Fibroblast of the conjunctiva (primary cell): ENCODE data around the gene OVCH1.
"Not testable (repeated sequence)": the region's sequence is repeated elsewhere in the genome, so short reads cannot be mapped to it uniquely, and the experiment has no call there.

Source experiments
- DNase-seq: peaks from one replicate; pipeline ENCODE4 v3.0.0-alpha.2; 2010; ENCODE audit warnings: low read depth

OVCH1 gene

DNA sequence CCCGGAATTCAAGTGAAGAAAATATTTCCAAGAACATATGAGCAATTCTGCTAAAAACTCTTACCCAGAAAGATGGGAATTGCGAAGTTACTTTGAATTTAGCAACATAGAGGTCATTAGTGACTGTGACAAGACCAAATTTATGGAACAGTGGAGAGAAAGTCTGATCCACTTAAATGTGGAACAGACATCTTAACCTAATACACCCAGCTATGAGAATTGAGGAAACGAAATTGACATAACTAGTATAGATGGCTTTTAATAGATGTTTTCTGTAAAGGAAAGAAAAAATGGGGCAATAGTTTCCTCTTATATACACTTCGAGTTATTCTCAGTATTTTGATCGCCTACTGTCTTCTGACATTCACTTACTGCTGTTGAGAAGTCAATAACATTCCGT lies 4.6 kb downstream of the OVCH1 start:
- no peak for DNase-seq

DNA sequence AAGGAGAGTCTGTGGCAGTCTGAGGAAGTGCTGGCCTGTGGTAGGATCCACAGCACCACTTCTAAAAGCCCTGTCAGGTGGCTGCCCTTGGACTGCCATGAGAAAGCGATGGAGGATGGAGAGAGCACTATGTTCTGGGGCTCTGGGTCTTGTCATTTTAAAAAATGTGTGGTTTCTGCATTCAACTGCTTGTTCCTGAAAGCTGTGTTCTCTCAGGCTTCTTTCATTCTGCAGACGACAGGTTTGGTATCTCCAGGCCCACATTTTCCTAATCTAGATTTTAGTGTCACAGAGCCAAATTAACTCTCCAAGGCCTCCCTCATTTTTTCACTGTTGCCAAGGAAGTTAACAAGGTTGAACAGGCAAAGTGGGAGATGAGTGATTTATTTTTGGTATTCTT lies 10.5 kb downstream of the OVCH1 start:
- no peak for DNase-seq

DNA sequence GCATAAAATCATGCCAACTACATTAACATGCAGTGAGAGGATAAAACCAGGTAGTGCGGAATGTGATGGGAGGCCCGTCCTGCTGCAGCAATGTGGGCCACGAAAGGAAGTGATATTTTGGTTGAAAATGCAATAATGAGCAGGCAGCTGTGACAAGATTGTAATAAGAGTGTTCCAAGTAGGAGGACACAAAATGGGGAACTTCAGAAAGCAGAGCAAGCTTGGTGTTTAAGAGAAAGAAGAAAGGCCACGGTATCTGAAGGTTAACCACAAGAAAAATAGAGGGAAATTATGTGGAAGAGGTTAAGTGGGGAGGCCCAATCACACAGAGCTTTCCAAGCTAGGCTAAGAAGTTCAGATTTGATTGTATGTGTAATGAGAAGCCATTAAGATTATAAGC lies 34.3 kb downstream of the OVCH1 start:
- DNase-seq: no peak

DNA sequence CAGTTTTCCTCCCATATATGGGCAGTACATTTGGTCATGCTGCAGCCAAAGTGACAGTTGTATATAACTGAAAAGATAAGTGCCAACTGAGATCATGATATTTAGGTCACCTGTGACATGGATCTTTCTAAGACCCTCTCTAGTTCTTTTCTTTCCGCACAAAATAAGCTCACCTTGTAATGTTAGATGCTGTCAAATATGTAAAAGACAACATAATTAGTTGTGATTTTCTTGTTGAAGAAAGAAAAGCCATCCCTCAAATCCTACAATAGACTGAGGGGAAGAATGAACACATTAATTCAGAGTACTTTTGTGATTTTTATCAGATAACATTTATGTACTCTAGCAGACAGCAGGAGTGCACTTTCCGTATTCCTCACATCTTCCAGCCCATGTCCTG lies 37.4 kb downstream of the OVCH1 start:
- DNase-seq: no peak

DNA sequence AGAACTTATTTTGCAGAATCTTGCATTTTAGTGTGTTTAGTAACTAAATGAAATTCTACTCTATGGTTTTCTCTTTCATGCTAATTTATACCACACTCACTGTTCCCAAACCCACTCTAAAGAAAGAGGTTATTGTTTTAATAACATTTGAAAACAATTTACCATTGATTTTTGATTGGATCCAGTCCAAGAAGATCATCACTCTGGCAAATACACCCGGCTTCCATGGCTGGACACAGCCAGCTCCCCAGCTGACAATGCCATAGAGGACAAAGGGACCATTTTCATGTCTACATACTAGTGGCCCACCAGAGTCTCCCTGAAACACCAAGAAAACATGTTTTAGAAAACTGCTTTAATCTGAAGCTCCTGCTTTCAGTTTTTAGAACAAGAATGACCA lies 42.4 kb downstream of the OVCH1 start:
- no peak for DNase-seq

DNA sequence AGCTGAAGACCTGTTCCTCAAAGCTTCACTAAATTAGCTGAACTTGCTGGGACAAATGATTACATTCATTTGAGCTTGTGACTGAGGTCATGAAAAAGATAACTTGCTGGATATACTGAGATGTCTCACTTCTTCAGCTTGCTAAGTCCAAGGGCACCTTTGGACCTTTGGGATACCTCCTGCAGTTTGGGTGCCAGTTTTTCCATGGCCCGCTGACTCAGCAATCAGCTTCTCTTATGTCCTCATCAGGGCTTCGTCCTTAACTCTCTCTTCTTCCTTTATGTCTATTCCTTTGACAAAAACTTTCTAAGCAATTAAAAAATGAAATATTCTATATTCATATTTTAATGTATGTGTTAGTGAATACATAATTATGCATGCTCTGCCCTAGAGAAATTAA lies 45.6 kb downstream of the OVCH1 start:
- DNase-seq: no peak

DNA sequence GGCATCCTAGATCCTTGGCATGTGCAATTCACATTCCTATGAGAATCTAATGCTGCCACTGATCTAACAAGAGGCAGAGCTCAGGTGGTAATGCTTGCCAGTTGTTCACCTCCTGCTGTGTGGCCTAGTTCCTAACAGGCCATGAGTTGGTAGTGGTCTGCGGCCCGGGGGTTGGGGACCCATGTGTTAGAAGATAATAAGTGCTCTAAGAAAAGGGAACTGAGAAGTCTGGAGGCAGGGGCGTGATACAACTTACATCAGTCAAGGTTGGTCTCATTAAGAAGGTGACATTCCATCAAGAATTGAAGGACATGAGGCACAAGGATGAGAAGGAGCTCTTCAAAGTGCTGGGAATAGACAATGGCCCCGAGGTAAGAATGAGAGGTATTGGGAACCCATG lies 49.3 kb downstream of the OVCH1 start:
- no peak for DNase-seq

DNA sequence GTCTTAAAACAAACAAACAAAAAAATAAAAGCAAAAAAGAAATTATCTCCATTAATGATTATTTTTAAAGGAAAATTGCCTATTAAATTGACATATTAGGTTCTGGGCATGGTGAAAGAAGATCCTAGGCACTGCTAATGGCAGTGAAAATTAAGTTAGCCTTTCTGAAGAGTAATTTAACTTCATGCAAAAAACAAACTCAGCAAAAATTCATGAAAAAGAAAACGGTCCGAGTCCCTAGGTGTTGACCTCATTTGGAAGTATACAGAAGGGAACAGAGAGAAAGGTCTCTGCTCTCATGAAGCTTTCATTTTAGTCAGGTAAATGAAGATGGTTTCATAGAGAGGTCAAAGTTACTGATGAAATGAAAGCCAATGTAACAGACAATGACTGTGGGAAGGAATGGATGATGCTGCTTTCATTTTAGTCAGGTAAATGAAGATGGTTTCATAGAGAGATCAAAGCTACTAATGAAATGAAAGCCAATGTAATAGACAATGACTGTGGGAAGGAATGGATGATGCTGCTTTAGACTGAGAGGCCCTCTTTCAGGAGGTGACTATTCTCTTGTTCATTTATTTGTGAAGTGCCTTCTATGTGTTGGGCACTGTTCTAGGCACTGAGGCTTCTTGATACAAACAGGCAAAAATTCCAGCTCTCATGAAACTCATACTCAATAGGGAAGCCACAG lies 50.1 kb downstream of the OVCH1 start:
- no peak for DNase-seq

DNA sequence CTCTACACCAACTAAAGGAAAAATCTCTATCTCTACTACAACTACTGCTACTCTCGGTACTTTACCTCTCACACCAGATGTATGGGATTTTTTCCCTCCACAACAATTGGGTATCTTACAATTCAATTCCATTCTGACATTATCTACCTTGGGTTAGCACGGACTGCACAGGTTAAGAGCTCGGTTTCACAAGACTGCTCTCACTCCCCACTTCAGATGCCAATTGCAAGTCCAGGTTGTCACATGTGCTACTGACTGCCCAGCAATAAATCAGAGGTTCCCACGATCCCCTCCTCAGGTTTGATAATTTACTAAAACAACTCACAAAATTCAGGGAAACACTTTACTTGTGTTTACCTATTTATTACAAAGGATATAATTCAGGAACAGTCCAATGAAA lies 58.0 kb downstream of the OVCH1 start:
- DNase-seq: no peak

DNA sequence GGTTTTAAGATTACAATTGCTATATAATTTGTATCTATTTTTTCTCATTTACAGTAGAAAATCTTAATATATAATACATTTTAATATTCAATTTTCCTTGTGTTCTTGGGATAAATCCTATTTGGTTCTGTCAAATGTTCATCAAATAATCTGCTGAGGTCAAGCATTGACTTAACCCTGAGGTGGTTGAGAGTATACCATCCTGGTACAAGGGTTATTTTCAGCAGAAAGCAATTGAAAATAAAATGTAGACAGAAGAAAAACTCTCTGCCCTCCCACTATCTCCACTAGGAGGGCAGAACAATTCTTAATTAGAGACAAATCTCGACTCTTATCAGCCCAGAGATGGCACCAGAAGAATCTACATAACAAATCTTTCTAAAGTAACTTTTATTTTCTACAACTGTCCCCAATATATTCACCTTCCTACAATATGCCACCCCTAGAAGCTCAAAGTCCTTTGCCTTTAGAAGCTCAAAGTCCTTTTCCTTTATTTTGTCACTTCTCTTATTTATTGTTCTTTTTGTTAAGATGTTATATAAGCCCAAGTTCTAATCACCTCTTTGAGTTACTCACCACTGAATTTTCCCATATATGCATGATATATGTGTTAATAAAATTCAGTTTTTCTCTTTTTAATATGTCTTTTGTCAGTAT lies 58.6 kb downstream of the OVCH1 start:
- no peak for DNase-seq

DNA sequence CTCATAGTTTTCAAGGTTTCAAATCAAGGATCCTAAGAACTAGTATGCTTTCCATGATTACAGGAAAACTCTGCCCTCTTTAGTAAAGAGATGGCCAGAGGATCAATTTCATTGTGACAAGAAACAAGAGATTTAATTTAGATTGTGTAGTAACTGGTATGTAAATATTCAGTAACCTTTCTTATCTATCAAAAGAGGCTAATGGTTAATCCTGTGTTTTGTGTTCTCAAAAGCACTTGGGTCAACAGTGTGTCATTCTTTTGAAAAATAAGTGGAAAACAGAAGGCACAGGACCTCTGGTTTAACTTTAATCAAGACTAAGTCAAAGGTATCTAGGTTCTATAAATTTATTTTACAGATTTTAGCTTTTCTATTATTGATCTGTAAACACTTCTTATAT lies 59.9 kb downstream of the OVCH1 start:
- DNase-seq: no peak

DNA sequence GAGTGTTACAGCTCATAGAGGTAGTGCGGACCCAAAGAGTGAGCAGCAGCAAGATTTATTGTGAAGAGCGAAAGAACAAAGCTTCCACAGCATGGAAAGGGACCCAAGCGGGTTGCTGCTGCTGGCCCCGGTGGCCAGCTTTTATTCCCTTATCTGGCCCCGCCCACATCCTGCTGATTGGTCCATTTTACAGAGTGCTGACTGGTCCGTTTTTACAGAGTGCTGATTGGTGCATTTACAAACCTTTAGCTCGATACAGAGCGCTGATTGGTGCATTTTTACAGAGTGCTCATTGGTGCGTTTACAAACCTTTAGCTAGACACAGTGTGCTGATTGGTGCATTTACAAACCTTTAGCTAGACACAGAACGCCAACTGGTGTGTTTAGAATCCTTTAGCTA lies 60.7 kb downstream of the OVCH1 start:
- DNase-seq: not testable (repeated sequence)

DNA sequence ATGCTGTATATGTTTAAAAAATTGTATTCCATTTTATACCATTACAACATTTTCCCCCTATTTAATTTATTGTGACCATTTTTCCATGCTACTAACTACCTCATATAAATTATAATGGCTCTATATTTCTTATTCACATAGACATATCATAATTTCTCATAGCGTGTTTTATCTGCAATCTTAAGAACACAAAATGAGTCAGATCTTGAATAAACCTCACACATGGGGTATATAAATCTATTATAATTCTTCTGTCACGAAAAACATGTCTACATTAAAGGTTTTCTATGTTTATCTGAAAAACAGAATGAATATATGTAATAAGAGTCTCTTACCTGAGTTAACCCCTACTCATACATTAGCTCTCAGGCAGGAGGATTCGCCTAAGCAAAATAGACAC lies 66.0 kb downstream of the OVCH1 start:
- DNase-seq: no peak

DNA sequence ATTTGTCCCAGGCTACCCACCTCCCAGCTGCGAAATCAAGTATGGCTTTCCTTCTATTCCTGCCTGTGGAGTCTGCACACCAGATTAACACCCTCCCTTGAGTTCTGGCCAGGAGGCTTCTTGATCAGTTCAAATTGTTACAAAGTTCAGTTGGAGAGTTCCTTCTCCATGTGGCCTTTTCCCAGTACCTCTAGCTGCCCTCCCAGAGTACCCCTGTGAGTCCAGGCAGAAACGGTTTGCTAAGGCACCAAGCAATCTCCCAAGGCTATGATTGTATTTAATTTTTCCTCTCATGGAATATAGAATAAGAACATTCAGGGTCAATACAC lies 66.8 kb downstream of the OVCH1 start:
- no peak for DNase-seq

DNA sequence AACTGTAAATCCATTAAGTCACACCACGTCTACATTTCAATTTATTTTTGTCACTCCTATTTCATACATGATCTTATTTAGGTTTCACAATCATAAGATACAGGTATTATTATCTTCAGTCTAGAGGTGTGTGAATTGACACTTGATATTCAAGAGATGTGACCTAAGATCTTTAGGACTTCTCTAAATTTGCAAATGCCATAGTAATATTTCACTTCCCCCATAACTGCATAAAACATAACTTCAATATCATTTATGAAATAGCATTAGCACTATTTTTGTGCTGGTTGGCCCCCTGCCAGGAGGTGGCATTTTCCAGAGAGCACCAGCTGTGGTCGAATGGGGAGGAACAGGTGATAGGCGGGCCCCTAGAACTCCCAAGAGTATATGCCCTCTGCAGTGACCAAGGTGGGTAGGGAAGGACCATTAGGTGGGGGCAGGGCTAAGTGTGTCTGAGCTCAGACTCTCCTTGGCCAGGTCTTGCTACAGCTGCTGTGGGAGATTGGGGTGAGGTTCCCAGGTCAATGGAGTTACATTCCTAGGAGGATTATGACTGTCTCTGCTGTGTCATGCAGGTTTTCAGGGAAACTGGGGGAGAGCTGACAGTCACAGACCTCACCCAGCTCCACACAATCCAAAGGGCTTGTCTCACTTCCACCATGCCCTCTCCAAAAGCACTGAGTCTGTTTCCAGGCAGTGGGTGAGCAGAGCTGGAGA lies 67.3 kb downstream of the OVCH1 start:
- DNase-seq: no peak

DNA sequence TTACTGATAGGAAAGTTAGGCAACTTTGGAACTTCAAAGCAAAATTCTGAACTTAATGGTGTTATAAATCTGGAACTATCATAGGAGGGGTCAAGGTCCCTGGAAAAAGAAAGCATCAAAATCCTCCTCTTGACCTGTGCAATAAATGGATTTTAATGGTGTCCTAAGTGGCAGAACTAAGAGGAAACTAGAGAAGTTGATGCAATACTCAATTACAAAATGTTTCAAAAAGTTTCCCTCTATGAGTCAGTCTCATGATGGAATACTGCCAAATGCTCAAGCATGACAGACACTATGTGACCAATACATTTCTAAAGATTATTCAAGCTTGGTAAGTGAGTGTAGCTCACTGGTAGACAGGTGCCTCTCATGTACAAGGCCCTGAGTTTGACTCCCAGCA lies 68.9 kb downstream of the OVCH1 start:
- peak; percentile 92 for DNase-seq

DNA sequence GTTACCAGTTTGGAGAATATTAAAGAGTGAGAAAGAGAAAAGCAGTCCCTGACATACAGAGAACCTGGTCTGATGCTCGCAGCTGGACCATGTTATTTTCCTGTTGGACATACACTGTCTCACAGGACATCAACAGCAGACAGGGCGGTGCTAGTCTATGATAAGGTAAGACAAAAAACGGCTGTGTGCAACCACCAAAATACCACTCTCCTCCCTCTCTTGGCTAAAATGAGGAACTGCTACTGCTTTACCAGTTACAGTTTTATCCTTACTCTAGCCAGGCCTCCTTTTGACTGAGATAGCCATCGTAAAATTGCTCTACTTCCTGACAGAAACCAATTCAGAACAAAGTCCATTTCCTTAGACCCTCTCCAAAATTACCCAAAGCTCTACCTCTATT lies 69.5 kb downstream of the OVCH1 start:
- DNase-seq: no peak

DNA sequence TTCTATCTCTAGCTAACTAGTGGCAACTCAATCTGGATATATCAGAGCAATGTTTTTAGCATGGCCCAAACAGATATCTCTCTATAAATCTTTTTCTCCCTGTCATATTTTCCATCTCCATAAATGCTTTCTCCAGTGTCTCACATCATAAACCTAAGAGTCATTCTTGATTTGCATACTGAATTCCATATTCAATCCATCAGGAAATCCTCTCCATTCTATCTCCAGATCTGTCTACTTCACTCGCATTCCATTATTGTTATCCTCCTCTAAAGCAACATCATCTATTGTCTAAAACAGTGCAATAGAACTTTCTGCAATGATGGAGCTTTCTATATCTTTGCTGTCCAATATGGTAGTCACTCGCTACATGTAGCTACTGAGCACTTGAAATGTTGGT lies 71.0 kb downstream of the OVCH1 start:
- no peak for DNase-seq

DNA sequence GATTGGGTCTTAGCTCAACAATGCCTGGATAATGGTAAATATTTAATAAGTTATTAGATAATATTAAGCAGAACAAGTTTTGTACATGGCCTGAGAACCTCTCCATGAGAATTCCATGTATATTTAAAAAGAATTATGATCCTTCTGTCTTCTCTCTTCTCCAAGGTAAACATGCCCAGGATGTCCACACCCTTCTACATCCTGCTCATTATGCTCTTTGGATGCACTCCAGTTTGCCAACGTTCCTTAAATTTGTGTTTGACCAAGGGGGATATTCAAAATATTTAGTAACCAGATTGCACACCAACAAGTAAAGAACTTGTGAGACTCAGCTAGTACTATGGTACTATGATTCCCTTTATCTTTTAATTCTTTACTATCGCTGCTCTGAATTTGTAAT lies 71.8 kb downstream of the OVCH1 start:
- no peak for DNase-seq

DNA sequence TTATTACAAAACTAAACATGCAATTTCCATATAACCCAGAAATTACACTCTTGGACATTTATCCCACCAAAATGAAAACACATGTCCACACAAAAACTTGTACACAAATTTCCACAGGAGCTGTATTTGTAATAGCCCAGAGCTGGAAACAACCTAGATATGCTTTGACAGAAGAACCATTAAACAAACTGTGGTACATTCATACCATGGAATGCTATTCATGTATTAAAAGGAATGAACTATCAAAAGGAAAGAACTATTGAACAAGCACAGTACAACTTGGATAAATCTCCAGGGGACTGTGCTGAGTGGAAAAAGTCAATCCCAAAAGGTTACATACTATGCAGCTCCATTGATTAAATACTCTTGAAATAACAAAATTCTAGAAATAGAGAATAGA lies 80.7 kb downstream of the OVCH1 start:
- DNase-seq: no peak

DNA sequence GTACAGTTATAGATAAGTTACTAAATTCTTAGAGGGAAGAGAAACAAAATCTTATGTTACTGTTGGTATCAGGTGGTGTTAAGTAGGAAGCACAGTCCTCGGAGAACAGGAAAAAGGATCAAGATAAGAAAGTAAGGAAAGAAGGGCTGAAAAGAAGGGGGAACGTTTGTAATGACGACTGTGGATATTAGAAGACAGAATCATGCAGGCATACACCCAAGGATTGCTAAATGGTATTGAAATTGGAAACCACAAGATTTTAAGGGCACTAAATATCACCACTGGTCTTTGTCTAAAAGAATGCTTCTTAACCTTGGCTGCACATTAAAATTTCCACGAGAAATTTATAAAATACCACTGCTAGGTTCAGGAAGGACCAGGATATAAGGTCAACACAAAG lies 82.4 kb downstream of the OVCH1 start:
- DNase-seq: no peak

DNA sequence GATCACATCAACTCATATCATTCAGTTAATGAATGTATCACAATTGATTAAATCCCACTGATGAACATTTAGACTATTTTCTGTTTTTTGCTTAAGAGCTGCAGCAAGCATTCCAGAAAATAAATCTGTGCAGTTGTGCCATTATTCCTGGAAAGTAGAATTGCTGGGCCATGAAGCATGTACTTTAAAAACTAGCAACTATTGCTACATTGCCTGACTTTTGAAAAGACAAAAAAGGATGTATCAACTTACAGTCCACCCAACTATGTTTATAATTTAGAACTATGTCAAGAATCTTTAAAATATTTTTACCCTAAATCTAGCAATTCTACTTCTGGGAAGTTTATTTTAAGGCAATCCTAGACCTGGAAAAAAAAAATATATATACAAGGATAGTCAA lies 83.1 kb downstream of the OVCH1 start:
- no peak for DNase-seq

DNA sequence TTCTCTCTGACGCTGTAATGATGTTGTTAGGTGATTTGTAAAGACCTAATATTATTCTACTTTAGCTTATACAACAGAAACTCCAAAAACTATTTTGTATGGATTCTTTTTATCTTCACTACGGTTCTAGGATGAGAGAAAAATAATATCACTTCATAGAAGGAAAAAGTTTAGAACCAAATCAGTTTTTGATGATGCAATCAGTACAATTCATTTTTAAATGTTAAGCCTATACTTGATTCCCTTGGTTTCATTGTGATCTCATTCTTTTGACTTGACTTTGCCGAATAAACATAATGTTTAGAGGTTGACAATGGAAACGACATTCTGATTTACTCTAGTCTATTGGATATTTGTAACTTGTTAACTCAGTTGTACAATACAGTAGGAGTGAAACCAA lies 91.9 kb downstream of the OVCH1 start:
- no peak for DNase-seq

DNA sequence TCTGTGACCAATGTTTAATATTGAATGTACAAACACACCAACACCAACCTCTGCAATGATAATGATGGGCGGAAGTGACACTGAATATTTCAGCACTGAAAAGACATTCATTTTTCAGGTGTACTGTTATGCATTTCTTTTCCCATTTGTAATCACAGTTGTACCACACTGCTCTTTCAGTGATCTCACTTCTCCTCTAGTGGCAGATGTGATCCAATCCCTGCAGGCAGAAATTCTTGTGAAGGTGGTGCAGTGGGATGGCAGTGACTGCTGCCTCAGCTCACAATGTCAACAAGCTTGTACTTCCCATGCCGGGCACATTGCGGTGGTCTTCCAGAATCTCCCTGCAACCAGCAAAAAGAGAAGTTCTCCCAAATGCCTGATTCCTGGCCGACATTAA lies 93.5 kb downstream of the OVCH1 start:
- no peak for DNase-seq
